Measurements from ENCODE around the gene KREMEN2.
A peak's percentile ranks its signal among the peaks of the same experiment; 100 is the strongest.
"Not testable (repeated sequence)": the region's sequence is repeated elsewhere in the genome, so short reads cannot be mapped to it uniquely, and the experiment has no call there.

Gene KREMEN2

DNA sequence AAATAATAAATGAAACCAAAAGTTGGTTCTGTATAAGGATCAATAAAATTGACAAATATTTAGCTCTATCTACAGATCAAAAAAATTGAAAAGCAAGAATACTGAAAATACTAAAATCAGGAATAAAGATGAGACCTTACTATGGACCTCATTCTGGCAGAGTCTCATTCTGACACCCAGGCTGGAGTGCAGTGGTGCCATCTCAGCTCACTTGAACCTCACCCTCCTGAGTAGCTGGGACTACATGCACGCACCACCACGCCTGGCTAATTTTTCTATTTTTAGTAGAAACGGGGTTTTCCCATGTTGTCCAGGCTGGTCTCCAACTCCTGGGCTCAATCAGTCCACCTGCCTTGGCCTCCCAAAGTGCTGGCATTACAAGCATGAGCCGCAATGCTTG, 22.0 kb upstream of the KREMEN2 start:
- DNase-seq: no peak

DNA sequence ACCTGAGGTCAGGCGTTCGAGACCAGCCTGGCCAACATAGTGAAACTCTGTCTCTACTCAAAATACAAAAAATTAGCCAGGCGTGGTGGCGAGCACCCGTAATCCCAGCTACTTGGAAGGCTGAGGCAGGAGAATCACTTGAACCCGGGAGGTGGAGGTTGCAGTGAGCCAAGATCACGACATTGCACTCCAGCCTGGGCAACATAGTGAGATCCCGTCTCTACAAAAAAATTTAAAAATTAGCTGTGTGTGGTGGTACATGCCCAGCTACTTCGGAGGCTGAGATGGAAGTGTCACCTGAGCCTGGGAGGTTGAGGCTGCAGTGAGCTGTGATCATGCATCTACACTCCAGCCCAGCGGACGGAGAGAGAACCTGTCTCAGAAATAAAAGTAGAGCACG, 20.4 kb upstream of the KREMEN2 start:
- DNase-seq: not testable (repeated sequence)

DNA sequence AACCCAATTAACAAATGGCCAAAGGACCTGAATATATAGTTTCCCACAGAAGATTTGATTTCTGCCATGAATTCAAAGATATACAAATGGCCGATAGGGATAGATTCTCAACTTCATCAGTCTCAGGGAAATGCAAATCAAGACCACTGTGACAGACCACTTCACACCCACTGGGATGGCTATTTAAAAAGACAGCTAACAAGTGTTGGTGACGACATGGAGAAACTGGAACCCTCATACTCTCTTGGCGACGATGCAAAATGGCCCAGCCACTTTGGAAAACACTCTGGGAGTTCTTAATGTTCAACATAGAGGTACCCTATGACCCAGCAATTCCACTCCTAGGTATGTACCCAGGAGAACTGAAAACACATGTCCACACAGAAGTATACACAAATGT, 17.4 kb upstream of the KREMEN2 start:
- DNase-seq: no peak

DNA sequence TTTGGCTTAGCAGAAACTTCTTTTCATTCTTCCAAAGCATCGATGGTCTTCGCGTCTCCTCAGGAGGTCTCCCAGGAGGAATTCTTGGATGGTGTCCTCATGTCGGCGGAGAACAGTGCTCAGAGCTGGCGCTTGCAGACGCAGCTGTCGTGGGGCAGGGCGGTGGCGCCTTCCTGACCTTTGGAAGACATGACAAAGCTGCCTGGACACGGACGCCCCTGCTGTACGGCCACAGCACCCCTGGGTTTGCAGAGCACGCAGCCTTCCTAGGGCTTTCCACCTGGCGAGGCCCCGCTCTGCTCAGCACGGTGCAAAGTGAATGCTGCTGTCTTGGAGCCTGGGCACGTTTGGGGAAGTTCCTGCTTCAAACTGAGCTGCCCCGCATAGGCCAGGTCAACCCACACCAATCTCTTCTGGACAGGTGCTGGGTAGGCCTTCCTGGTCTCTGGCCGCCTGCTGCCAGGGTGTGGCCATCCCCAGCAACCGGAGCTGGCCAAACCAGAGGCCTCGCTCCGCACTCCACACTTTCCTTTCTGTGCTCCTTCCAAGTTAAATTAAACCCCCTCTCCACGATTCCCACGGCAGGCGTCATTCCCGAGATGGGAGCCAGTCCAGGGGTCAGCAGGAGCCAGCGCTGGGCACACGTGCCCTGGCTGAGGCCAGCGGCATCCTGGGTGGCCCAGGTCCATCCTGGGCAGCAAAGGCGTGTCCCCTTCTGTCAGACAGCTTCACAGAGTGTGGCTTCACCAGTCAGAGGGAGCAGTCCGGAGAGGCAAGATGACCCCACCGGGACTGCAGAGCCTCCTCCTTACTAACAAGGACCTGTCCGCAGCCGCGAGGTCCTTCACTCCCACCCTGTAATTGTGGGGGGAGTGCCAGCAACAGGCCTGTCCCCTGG, 15.0 kb upstream of the KREMEN2 start:
- no peak for DNase-seq

DNA sequence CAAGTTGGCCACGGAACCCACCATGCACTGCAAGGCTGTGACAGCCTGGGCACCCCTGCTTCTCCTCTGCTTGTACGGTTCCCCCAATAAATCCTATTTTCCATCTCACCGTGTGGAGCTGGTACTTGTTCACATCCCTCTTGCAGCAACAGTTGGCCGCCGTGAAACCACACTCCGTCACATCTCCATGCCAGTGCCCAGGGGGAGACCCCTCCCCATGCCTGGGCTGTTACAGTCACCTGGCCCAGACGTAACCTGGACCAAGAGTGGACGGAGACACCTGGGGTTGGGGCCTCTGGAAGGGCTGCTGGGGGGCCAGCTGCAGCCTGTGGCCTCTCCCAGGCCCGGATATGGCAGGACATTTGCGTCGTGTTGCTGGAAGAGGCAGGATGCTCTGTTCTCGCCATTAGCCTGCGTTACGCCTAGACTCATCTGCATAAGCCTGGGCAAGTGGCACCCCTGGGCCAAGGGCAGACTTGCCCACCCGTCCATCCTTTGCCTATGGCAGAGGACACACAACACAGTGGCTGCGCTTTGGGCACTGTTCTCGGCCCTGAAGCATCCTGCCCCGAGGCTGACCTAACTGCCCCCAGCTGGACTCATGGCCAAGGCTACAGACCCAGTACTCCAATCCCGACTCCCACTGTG, 14.2 kb upstream of the KREMEN2 start:
- DNase-seq: no peak

DNA sequence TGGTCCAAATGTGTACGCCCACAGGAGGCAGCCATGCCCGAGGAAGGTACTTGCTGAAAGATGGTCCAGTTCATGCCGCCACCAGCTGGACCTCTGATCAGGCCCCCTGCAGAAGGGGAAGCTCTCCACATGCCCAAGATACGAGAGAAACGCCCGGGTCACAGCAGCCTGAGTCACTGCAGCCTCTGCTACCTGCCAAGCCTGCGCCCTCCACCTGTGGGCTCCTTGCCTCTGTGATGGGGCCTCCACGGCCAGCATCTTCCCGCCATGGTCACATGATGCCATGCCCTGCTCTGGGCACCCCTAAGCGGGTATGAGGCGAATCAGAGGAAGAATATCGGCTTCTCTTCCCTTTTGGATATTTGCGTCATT, 13.7 kb upstream of the KREMEN2 start:
- DNase-seq: no peak

DNA sequence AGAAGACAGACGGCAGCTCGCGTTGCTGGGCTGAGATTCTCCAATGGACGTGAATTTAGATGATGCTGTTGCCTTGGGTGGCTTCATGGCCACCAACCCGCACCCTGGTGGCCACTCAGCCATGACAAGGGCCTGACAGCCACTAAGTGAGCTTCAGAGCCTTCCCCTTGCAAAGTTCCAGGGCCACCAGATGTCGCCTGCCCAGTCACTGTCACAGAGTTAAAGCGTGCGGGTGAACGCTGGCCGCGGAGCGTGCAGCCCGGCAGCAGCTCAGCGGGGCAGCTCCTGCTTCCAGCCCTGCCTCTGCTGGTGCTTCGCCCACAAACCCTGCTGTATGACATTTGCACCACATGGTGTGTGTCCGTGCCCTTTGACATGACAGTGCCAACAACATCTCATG, 13.3 kb upstream of the KREMEN2 start:
- no peak for DNase-seq

DNA sequence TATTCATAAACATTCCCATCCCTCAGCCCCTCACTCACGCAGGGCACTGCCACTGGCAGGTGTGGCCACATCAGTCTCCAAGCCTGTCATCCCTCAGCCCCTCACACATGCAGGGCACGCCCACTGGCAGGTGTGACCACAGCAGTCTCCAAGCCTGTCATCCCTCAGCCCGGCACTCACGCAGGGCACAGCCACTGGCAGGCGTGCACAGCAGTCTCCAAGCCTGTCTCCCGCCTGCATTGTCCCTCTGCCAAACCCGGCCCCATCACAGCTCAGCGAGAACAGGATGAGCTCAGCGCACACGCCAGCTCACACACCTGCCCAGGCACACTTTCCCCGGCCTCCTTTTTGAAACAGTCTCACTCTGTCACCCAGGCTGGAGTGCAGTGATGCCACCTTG, 11.4 kb upstream of the KREMEN2 start:
- DNase-seq: no peak

DNA sequence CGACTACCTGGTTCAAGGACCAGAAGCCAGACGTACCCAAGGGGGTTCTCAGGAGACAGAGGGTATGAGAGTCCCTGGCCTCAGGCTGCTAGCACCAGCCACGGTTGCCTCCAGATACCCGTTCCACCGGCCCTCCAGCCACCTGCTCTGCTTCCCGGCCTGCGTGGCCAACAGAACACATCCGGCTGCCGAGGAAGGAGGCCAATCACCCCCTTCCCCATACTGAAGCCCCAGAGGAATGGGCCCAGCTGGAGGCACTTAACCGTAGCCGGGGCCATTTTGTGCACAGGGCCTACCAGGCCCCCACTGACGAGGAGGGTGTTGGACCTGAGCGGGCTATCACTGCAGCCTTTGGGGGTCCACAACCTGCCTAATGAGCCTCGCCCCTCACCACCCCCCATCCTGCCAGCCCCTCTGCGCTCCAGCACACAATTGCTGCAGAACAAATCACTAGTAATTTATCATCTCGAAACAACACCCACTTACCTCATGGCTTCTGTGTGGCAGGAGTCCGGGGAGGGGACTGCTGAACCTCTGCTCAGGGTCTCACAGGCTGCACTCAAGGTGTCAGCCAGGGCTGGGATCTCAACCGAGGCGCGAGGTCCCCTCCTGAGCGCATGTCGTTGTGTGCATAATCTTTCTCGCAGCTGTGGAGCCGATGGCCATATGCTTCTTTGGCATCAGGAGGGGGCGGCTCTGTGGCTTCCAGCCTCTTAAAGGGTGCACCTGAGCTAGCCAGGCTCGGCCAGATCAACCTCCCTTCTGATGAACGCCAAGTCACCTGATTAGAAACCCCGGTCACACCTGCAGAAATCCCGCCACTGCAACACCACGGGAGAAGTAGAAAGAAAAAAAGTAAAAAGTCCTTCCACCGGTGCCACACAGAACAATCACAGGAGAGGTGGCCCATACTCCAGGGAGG, 10.1 kb upstream of the KREMEN2 start:
- no peak for DNase-seq

DNA sequence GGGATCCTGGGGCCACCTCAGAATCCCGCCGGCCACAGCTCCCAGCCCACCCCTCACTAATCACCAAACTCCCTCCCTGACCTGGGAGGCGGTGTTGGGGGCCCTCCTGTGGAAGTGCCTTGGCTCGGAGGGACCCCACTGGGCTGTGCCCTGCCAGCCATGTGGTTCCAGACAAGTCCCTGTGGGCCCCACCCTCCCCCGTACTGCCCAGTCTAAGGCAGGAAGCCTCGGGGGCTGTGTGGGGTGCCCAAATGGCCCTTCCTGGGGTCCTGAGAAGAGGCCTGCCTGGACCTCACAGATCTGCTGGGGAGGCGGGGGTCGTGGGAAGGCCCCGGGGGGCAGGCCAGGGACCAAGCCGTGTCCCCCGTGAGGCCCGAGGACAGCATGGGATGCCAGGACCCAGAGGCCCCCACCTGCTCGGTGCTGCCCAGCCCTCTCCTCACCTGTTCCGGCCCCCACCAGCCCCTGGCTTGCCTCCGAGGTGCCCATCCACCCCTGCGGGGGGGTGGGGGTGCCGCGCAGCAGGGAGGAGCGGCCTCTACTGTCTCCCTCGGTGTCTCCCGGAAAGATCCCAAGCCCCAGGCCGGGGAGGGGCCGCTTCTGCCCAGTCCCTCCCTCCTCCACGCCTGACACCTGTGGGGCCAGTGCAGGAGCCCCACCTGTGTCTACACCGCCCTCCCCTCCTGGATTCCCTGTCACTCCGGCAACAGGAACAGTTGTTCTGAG, 9.3 kb upstream of the KREMEN2 start:
- no peak for DNase-seq

DNA sequence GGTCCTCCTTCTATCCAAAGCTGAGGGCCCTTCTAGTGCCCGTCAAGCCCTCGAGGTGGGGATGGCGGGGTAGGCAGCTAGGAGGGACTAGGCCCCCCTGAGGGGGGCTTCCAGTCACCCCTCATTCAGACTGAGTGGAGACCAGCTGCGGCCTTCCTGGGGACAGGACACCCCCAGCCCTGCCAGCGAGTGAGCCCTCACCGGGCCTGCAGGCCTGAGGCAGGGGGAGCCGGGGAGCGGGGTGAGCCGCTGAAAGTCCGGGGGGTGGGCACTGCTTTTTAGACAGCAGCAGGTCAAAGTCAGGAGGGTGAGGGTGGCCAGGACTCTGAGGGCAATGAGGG, 8.7 kb upstream of the KREMEN2 start:
- DNase-seq: no peak

DNA sequence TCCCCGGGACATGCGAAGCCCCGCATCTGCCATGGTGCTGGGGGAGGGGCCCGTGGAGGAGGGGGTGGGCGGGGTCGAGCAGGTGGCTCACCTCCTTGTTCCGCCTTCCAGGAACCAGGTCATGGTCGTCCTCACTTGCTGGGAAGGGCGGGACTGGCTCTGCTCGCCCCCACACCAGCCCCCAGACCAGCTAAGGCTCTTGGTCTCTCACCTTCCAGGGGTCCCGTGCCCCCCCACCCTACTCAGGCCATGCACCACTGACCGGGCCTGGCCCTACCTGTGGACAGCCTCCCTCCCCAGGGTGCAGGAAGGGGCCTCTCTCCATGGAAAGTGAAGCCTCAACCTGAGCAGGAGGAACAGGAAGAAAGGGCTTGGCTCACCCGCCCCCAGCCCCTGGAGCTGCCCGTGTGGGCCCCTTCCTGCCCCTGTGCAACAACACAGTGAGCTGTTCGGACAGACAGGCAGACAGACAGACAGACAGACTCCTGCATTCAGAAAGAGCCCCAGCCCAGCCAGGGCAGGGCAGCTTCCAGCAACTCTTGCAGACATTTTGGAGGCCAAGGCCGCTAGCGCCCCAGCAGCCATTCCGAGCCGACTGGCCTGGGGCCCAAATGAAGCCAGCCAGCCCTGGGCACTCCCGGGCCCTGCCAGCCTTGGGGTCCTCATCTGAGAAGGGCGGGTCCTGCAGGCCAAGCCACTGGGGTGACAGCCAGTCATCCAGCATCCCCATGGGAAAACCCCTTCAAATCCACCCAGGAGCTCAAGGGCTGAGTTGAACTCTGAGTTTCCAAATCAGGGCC, 8.1 kb upstream of the KREMEN2 start:
- no peak for DNase-seq

DNA sequence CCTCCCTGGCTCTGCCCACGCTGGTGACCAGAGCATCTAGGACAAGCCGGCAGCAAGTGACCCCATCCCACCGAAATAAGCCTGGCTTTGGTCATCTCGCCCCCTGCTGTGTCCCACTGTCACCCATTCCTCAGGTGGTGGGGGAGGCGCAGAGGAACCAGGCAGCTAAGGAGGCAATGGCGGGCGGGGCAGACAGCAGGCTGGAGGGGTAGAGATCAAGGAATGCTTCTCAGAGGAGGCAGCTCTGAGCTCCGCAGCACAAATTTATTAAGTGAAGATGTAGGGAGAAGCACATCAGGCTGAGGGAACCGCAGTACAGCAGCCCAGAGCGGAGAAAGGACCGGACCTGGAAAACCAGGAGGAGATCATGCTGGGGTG, 7.5 kb upstream of the KREMEN2 start:
- no peak for DNase-seq

DNA sequence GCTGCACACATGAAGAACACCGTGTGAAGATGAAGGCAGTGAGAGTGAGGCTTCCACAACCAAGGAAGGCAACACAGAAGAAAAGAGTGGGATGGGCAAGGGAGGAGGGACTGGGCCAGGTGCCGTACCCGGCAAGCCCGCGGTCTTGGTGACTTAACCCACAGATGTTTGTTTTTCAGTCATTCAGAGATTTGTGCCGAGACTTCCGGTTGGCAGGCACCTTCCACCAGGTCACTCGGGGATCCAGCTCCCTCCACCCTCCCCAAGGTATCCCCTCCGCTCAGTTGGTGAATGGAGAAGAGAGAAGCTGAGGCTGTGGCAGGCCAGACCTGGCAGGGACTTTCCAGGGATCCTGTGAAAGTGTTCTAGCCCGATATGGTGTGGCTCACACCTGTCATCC, 4.9 kb upstream of the KREMEN2 start:
- DNase-seq: no peak

DNA sequence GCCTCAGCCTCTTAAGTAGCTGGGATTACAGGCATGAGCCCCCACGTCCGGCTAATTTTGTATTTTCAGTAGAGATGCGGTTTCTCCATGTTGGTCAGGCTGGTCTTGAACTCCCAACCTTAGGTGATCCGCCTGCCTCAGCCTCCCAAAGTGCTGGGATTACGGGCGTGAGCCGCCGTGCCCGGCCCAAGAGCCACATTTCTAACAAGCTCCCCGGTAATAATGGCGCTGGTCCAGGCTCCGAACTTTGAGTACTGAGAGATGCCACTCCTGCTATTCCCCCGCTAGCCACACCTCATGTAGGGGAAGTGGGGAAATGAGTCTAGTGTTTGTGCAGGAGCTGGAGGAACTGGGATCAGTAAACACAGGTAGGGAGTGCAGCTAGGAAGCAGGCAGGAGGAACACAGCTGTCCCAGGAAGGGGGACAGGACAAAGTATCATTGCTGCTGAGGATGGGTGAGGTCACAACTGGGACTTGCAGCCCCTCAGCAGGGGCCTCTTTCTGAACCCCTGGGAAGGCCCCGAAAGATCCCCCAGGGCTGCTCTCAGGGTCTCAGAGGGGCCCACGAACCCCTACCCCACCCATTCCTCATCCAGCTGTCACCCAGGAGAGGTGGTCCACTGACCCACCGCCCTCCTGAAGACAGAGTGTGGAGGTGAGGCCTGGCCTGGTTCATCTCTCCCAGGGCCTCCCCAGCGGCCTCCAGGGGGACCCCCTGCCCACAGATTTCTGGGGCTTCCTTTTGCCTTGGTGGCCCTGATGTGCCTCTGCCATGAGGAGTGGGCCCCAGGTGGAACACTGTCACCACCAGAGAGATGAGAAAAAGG, 3.7 kb upstream of the KREMEN2 start:
- DNase-seq: no peak

DNA sequence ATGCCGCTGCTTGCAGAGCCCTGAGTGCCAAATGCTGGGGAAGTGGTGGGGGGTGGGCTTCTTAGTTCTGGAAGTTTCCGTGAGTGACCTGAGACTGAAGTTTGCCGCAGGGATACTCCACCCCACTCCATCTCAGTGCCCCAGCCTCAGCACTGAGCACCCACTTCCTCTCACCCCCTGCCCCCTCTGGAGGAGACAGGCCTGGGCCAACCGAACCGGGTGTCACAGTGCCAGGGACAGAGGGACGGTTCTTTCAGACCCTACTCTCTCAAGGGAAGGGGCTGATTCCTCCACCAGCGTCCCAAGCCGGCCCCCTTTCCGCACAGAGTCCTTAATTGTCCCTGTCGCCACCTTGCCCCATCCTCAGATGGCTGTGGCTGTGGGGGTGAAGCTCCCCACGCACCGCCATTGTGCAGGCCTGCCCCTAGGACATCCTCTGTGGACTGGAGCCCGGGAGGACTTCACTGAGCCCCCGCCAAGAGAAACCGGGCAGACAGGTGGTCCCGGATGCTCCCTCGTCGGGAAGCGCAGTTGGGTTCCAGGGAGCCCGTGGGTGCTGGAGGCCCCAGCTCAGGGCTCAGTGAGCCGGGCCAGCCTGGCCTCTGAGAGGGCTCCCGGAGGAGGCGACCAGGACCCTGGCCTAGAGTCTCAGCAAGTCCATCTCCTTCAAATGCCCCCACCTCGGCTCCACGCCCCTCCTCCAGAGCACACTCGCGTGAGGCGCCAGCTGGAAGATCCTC, 1.6 kb upstream of the KREMEN2 start:
- DNase-seq: no peak

DNA sequence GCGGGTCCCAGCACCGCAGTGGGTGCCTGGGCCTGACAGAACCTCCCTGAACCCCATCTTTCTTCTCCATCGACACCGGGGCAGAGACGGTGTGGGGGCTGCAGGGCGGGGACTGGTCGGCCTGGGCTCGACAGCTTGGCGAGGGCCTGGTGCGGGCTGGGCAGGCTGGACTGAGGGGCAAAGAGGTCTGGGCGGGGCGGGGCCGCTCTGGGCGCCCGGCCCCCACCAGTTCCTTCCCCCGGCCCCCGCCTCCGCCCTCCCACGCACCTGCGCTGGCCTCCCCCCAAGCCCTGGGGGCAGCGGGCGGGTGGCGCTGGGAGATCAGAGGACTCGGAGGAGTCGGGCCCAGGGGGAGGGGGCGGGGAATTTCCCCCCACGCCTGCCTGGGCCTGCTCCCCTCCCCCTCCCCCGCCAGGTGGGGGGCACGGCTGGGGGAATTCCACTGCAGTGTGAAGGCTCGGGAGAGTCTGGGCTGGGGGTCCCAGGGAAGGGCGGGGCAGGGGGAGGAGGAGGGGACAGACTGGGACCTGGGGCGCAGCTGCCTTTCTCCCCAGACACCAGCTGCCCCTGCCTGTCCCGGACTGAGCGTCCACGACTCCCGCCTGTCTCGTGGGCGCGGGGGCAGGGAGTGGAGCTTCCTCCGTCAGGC, 877 bp upstream of the KREMEN2 start:
- DNase-seq: no peak

DNA sequence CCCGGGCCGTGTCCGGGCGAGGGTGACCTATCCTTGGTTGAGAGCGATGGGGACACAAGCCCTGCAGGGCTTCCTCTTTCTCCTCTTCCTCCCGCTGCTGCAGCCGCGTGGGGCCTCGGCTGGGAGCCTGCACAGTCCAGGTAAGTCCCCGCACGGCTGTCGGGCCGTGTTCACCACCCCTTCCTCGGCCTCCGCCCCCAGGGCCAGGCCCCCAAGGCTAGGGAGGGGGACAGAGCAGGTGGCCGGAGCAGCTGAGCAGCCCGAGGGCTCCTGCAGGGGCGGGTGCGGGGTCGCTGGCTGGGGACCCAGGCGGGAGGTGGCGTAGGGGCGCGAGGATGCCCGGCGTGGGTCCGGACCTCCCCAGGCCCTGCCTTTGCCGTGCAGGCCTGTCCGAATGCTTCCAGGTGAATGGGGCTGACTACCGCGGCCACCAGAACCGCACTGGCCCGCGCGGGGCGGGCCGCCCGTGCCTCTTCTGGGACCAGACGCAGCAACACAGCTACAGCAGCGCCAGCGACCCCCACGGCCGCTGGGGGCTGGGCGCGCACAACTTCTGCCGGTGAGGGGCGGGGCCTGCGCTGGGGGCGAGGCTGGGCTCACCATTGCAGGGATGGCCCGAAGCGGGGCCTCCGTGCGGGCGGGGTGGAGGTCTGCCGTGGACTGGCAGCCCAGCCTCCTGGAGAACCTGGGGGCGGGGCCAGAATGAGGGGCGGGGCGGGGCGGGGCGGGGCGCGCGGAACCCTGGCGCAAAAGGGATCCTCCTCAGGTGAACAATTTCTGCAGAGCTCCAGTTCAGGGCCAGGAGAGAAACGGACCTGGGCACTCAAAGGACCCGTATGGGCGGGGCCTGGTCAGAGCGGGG, 631 bp downstream of the KREMEN2 start:
- peak in 2 of 4 experiments; percentile 22 to 58 for DNase-seq

Data from activated naive CD4-positive, alpha-beta T cell (primary cell).